ENCODE measurements around the gene DDI2.
A peak's percentile ranks its signal among the peaks of the same experiment; 100 is the strongest.
"Not testable (repeated sequence)": the region's sequence is repeated elsewhere in the genome, so short reads cannot be mapped to it uniquely, and the experiment has no call there.

The DDI2 gene

DNA sequence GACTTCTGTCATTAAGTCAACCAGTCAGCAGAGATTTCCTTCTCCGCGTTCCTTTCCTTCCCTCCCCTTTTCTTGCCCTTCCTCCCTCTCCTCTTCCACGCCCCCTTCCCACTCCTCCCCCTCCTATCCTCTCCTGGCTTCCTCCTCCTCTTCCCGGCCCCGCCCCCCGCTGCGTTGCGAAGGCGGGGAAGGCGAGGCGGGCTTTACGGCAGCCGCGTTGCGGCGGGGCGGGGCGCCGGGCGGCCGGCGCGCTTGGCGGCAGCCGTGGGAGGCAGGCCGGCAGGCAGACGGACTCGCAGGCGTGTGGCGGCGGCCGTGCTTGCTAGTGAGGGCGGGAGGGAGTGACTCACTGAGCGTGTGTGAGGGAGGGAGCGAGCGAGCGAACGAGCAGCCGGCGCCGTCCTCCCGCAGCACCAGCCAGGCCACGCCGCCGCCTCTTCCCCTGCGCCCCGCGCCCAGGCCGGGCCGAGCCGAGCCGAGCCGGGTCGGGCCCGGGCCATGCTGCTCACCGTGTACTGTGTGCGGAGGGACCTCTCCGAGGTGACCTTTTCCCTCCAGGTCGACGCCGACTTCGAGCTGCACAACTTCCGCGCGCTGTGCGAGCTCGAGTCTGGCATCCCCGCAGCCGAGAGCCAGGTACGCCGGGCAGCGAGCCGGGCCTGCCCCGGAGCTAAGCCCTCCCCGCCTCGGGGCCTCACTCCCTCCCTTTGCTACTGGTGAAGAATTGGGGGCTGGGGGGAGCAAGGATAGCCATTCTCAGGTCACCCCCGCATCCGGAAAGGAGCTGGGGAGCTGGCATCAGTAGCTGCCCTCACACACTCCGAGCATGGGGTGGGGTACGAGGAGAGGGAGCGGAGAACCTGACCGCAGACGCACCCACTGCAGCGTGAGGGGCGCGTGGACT lies at the start of gene DDI2:
Gene DDI2 (plus strand): TSS at position 286 of the 904 bp plus-strand sequence. CDS start 213 bp downstream, at position 499.
- DNase-seq = peak; percentile 91

DNA sequence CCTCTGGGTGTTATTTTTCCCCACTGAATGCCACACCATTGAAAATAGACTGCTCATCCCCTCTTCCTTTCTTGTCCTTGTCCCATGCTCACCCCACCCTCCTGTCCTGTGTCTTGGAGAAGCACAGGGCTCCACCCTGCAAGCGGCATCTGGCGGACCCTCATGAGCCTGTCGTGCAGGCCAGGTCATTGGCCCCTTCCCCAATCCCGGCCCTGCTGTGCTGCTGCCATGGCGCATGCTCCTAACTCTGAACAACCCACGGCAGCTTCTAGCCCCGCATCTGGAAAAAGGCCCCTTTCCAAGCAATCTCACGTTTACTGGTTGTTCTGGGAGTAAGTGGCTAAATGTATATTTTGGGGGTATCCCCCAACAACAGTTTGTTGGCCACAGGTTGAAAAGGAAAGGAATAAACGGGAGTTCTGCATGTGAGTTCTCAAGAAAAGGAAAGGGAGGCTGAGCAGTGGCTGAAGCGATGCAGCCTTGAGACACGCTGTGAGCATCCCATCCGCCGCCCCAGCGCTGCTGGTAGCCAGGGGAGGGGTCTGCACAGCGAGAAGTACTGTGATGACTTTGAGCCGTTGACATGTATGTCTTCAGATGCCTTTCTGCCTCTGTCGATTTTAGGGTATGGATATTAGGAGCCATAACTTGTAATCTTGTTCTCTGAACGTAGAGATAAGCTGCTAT lies 48.7 kb upstream of the DDI2 start:
- no peak for DNase-seq

DNA sequence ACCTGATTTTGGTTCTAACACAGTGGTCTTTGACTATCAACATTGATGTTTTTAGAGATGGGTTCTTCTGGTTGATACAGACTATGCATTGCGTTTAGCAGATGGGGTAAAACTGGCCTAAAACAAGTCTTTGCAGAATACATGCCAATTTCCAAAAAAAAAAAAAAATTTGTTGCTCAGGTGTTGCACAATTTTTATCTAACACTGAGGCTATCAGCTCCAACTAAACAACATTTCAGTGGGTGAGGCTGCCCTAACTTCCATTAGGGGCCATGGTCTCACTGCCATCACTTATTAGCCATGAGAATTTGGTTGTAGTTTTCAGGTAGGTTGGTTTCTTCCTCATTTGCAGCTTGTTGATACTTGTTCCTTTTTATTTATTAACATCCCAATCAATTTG lies 46.4 kb upstream of the DDI2 start:
- DNase-seq = no peak

DNA sequence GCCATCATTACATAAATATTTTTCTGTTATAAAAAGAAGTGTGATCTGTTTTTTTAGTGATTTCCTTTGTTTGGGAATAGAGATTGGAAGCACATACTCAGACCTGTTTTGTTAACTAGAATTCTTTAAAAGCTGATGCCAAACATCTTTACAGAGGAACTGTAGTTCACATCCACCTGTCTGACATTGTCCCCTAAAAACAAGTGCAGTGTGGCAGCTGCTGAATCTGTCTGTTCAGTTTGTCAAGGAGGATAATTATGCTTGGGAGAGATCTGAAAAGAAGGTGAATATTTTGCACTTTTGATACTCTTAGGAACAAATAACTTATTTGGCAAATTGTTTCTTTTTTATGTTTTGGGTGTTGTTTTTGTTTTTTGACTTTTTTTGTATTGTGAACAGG lies 46.0 kb upstream of the DDI2 start:
- DNase-seq = no peak

DNA sequence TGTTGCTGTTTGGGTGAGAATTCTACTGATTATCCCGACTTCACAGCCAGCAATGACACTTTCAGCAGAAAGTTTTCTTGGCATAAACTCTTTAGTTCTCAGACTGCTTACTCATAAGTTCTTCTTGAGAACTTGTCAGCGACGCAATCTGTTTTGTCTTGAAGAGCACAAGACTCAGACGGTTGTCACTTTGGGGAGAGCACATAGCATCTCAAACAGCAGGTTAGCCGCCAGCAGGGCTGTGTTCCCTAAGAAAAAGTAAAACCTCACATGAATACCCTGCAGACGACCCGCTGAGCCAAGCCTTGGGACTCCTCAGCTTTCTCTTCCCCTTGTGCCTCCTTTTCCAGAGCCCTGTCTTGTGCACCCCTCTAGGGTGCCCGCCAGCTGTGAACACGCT lies 43.8 kb upstream of the DDI2 start:
- no peak for DNase-seq

DNA sequence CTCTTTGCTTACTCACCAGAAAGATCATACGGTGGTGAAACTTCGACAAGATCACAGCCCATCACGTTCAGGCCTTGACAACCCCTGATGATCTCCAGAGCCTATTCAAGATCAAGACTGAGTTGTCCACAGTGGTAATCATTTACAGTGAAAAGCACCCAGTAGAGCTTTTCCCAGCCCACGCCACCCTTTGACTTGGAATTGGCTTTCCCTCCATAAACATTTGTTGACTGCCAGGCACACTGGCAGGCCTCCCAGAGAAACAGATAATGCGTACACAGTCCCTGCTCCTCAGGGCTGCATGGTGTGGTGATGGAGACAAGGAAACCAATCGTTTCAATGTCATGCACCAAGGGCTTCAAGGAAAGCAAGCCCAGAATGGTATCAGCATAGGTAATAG lies 42.5 kb upstream of the DDI2 start:
- DNase-seq = no peak

DNA sequence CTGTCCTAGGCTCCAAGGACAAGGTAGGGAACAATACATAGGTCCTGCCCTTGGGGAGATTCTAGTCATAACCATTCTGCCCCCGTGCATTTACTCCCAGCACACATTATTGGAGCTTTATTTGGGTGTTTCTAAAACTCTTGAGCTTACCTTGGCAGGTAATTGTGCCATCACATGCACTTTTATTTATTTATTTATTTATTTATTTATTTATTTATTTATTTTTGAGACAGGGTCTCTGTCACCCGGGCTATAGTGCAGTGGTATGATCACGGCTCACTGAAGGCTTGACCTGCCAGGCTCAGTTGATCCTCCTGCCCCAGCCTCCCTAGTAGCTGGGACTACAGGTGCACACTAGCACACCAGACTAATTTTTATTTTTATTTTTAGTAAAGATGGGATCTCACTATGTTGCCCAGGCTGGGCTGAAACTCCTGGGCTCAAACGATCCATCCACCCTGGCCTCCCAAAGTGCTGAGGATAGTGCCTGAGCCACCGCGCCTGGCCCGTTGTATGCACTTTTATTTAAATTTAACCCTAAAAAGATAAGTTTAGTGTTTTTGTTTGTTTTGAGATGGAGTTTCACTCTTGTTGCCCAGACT lies 41.6 kb upstream of the DDI2 start:
- no peak for DNase-seq

DNA sequence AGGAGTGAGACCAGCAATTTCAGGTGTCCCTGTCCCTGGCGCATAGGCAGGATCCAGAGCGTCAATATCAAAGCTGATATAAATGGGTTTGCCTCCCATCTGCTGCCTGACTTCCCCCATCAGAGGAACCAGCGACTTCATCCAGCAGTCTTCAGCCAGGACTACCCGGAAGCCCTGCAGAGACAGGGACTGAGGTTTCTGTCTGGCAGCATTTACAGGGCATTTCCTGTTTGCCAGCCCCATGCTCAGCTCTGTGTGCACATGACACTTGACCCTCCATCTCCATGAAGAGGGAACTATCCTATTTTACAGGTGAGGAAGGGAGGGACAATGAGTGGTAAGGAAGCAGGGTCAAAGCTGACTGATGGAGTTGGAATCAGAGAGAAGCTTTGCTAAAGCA lies 39.6 kb upstream of the DDI2 start:
- DNase-seq = no peak

DNA sequence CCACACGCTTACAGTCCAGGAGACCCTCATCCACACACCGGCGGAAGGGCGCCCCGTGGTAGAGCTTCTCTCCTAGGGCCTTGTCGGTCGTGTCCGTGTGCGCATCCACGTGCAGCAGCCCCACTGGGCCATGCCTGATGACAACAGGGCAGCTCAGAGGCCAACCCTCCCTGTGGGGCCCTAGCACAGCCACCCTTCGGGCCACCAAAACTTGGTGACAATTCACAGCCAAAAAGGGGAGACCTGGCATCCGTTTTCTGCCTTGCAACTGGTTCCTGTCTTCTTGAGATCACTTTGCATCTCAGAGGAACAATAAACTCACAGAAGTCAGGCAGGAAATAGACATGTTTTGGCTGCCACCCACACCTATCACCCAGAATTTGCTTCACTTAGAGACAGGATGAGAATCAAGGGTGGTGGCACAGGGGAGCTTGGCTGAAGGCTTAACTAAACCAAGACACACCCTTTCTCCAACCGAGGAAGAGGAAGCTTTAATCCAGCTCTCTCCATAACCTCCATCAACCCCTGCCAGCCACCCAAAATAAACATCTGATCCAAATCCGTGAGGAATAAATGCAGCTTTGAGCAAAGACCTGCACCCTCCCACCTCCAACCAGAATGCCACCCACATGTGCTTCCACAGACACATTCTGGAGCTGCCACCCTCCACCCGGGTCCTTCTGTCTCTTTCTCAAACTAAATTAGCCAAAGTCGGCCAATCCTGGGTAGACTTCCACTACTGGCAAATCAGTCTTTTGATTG lies 38.2 kb upstream of the DDI2 start:
- DNase-seq = peak; percentile 16

DNA sequence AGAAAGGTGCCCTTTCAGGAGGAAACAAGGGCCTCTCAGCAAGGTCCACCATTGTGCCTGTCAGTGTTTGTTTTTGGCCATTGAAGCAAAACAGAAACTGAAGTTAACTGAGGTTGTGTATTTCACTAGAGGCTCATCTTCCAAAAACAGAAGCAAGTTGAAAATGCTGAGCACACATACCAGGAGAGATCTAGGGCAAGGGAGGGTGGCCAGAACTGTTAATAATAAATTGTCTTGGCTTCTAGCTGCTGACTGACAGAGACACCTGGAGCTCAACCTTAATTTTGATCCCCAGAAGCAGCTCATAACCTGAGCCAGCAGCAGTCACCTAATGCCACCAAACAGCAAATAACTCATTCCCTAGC lies 37.6 kb upstream of the DDI2 start:
- DNase-seq = no peak

DNA sequence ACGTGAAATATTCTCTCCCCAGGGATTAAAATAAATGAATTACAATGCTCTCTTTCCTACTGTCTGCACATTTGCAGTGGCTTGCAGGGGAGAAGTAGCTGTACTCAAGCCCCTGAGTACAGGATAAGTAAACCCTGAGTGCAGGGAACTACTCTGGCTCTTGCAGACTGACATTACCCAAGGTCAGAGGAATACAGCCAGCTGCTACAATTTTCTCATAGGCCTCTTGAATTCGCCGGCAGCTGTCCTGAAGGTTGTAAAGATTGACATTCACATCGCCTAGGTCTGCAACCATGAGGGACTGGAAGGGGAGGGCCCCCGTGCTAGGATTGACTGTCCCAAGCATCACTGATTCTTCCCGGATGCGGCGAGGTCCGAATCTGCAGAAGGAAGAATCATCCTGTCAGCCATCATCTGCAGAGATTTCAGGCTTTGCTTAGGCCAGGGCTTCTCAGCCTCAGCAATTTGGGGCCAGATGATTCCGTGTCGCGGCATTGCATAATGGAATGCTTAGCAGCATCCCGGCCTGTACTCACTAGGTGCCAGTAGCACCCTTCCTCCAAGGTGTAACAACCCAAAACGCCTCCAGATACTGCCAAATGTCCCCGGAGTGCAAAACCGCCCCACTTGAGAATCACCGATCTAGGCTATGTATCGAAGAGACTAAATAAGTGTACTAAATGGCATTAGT lies 34.1 kb upstream of the DDI2 start:
- no peak for DNase-seq

DNA sequence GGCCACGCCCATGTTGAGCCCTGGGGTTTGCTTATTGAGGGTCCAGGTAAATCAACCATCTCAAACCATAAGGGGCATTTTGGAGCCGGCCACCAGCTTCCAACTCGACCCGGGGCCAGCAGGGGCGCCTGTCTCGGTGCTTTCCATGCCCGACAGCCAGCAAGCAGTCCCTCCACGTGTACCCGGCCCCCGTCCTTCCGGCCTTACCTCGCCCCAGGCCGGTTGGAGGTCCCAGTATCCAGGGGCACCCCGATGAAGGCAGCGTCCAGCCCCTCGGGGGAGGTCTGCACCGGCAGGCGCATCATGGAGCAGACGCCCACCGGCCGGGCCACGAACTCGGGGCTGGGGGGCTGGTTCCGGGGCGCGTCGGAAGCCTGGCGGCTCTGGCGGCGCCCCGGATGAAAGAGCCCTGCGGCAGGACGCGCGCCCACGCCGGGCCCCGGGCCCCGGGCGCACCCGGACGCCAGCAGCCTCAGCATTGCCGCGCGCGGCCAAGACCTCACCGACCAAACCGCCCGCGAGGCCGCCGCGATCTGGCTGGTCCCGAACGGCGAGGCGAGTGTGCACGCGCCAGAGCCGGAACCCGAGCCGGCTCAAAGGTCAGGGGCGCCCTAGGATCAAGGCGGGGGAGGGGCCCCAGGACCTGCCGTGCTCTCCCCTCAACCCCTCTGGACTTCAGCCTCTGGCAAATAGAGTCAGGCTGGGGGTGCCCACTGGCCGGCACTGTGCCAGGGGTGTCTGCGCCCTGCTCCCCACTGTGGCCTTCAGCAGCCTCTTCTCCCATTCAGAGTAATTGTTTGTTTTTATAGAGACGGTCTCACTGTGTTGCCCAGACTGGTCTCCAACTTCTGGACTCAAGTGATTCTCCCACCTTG lies 32.5 kb upstream of the DDI2 start, which contains the start of gene AGMAT:
Gene AGMAT (minus strand): TSS at position 563 of the 875 bp plus-strand sequence. CDS start 84 bp downstream, at position 479.
- peak; percentile 36 for DNase-seq

DNA sequence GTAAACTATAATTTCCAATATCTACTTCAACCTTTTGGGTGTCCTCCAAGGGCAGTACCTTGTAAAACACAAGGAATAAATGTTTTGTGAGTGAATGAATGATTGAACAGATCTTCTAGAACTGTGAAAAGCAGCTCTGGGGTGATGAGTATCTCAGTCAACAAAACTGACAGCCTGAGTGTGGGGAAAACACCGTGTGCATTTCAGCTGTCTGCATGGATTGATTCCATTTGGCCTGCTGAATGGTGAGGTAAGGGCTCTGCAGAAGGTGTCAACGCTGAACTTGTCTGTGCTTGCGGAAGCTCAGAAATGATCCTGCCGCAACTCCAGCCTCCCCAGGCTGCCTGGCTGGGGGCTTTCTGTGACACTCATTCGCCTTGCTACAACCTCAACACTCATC lies 25.0 kb upstream of the DDI2 start:
- no peak for DNase-seq

DNA sequence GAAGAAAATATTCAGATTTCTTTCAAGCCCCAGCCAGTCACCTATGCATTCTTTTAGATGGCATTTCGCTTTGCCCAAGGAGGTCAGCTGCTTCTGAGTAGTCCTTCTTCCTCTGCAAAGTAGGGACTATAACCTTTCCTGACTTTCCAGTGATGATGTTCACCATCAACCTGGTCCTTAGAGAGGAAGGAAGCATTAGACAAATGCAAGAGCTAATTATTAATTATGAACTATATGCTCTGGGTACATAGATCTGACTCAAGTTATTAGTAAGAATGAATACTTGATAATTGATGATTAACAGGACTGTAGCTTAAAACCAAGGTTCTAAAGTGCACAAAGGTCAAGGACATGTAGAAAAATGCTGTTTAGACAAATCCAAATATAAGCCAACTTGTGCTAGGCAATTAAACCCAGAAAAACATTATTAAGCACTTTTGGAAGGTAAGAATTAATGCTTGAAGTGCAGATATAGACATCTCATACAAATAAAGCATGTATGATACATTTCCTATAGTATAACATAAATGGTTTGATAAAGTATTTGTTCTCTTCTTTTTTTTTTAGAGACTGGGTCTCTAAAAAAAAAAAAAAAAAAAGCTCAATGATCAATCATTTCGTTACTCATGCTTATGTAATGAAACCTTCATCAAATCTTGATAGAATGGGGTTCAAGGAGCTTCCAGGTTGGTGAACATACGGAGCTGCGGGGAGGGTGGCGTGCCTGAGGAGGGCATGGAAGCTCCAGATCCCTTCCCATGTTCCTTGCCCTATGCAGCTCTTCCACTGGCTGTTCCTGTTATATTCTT lies 21.2 kb upstream of the DDI2 start:
- DNase-seq = no peak

DNA sequence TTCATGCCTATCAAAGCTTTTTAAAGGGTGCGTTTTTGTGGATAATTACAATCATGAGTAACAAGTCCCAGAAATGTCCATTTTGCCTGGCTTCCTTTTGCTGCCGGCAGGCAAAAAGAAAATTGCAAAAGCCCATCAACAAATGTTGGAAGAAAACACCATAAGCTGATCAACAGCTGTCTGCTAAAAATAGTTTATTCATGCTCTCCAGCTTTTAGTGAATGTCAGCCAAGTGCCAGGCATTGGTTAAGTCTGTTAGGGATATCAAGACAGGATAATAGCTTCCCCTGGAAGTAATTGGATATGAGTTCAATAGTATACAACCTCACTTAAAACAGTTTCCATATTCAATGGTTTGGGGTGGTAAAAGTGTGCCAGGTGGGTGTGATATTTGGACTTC lies 18.8 kb upstream of the DDI2 start:
- no peak for DNase-seq

DNA sequence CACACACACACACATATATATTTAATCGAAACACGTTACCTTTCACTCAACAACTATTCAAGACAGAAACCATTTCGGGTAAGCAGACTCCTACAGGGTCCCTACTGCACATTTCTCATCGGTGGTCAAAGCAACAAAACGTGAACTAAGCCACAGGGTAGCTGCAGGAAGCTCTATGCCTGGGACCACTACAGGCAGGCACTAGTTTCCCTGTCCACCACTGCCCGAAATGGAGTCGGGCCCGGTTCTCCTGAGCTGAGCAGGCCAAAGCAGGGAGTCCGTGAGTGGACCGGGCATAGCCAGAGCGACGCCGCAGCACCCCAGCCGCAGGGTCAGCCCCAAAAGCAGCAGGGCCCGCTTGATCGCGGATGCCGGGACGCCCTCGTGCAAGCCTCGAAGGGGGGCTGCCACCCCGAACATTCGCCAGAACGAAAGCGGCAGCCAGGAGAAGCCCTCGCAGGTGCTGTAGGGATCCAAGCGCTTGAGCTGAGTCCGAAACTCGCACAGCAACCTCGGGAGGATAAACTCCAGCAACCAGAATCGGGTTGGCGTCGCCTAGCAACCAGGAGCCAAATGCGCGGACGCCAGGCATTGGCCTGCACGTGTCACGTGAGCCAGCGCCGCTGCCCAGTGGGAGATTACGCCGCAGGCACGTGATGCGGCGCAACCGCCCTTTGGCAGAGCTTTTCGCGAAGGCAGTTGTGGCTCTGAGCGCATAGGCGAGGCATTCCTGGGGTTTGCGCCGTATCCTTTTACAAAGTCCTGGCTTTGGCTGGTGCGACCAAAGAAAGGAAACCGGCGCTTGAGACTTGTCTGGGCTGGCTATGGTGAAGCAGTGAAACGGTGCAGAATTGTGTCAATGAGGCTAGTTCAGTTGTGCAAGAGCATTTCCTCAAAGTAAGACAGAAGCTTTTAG lies 13.9 kb upstream of the DDI2 start:
- peak; percentile 86 for DNase-seq

DNA sequence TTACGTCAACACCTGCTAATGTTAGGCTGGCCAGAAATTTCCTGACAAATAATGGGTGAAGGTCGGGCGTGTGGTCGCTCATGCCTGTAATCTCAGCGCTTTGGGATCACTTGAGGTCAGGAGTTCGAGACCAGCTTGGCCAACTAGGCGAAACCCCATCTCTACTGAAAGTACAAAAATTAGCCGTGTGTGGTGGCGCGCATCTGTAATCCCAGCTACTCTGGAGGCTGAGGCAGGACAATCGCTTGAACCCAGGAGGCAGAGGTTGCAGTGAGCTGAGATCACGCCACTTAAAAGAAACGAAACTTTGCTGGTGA lies 13.3 kb upstream of the DDI2 start:
- DNase-seq = not testable (repeated sequence)

DNA sequence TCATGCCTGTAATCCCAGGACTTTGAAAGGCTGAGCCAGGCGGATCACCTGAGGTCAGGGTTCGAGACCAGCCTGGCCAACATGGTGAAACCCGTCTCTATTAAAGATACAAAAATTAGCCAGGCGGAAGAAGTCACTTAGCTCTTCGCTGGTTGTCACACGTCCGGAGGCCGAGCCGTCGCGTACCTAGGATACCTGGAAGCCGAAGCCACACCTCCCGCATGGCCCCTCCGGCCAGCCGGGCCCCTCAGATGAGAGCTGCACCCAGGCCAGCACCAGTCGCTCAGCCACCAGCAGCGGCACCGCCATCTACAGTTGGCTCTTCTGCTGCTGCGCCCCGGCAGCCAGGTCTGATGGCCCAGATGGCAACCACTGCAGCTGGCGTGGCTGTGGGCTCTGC lies 12.9 kb upstream of the DDI2 start:
- DNase-seq = not testable (repeated sequence)

Measured in activated CD4-positive, alpha-beta T cell treated with anti-CD3 and anti-CD28 coated beads for 1 hour (primary cell).